CD14-positive monocyte (primary cell): Measurements from ENCODE around the gene FAM114A2. TPM values are rescaled to one million over a fixed set of nuclear protein-coding genes. Genes with fewer than 3 reads are reported as not detected.

Experiments
- DNase-seq, 3 donors: peaks; one replicate each; pipeline ENCODE4 v3.0.0-alpha.2; 2011 to 2022
- H2AFZ ChIP-seq: 2 replicates; pipeline ENCODE4 v1.6.0; 2012; ENCODE audit warnings: mild to moderate bottlenecking, low read depth, low read length, inconsistent platforms; ENCODE audit not compliant: insufficient read depth, poor library complexity, severe bottlenecking
- H3K27ac ChIP-seq, 2 donors: 1 replicate in 1 of 2; 2 replicates in 1 of 2; pipeline ENCODE4 v1.5.1; 2012 to 2013; ENCODE audit warnings: low read length in 2 of 2, control low read depth in 1 of 2, inconsistent platforms in 1 of 2, low read depth in 1 of 2, mild to moderate bottlenecking in 1 of 2
- H3K27me3 ChIP-seq, 2 donors: one replicate each; pipeline versions ENCODE4 v1.6.0 to v1.6.1; 2011 to 2013; ENCODE audit warnings: low read length in 2 of 2; ENCODE audit not compliant: control insufficient read depth in 2 of 2, insufficient read depth in 2 of 2
- H3K36me3 ChIP-seq, 2 donors: replicated peaks in 1 of 2; 1 replicate in 1 of 2; 2 replicates in 1 of 2; pipeline versions ENCODE4 v1.5.1 to v1.6.1; 2012 to 2013; ENCODE audit warnings: low read length in 2 of 2, control low read depth in 1 of 2, inconsistent platforms in 1 of 2, mild to moderate bottlenecking in 1 of 2; ENCODE audit not compliant: insufficient read depth in 2 of 2, control insufficient read depth in 1 of 2
- H3K4me1 ChIP-seq, 2 donors: 1 replicate in 1 of 2; 2 replicates in 1 of 2; pipeline versions ENCODE4 v1.5.1 to v1.6.1; 2012 to 2013; ENCODE audit warnings: low read length in 2 of 2, control low read depth in 1 of 2, inconsistent platforms in 1 of 2, mild to moderate bottlenecking in 1 of 2, moderate library complexity in 1 of 2; ENCODE audit not compliant: insufficient read depth in 2 of 2, control insufficient read depth in 1 of 2
- H3K4me2 ChIP-seq: replicated peaks from 2 replicates; pipeline ENCODE3; 2012; ENCODE audit warnings: low read length, moderate library complexity, mild to moderate bottlenecking; ENCODE audit not compliant: poor library complexity, severe bottlenecking; ENCODE audit errors: extremely low read depth
- H3K4me3 ChIP-seq, 3 experiments: fragments of 200-600 bp in 1 of 3; sonication (generic) in 1 of 3; replicated peaks in 1 of 3; 1 replicate in 2 of 3; 2 replicates in 1 of 3; pipeline ENCODE4 v1.5.1; 2011 to 2013; ENCODE audit warnings: low read length in 3 of 3, mild to moderate bottlenecking in 3 of 3, control low read depth in 2 of 3, low read depth in 2 of 3, inconsistent platforms in 1 of 3, moderate library complexity in 1 of 3
- H3K79me2 ChIP-seq: 2 replicates; pipeline ENCODE4 v1.6.0; 2012; ENCODE audit warnings: mild to moderate bottlenecking, control low read depth, inconsistent platforms, low read length, moderate library complexity; ENCODE audit not compliant: insufficient read depth
- H3K9ac ChIP-seq: 2 replicates; pipeline ENCODE4 v1.6.0; 2017; ENCODE audit warnings: low read length, mild to moderate bottlenecking; ENCODE audit not compliant: insufficient read depth, poor library complexity, severe bottlenecking
- H3K9me3 ChIP-seq, 2 donors: replicated peaks in 1 of 2; 1 replicate in 1 of 2; 2 replicates in 1 of 2; pipeline versions ENCODE4 v1.5.1 to v1.6.1; 2012 to 2013; ENCODE audit warnings: low read length in 2 of 2, control low read depth in 1 of 2; ENCODE audit not compliant: control insufficient read depth in 1 of 2, insufficient read depth in 1 of 2
- H4K20me1 ChIP-seq: 2 replicates; pipeline ENCODE4 v1.6.0; 2012; ENCODE audit warnings: mild to moderate bottlenecking, low read length, control low read depth, moderate library complexity; ENCODE audit not compliant: insufficient read depth
- H3K27ac Mint-ChIP-seq, 7 donors: one replicate each; pipeline ENCODE4 v1.8.0; 2020; ENCODE audit warnings: mild to moderate bottlenecking in 7 of 7, mixed read lengths in 7 of 7, moderate library complexity in 6 of 7, inconsistent platforms in 2 of 7
- H3K27me3 Mint-ChIP-seq, 3 donors: one replicate each; pipeline ENCODE4 v1.8.0; 2021 to 2022; ENCODE audit warnings: low read depth in 3 of 3, mild to moderate bottlenecking in 3 of 3, mixed read lengths in 3 of 3, moderate library complexity in 3 of 3, inconsistent platforms in 1 of 3
- H3K36me3 Mint-ChIP-seq, 2 donors: one replicate each; pipeline ENCODE4 v1.8.0; 2020; ENCODE audit warnings: mixed read lengths in 2 of 2, inconsistent platforms in 1 of 2, mild to moderate bottlenecking in 1 of 2
- H3K4me1 Mint-ChIP-seq: one replicate; pipeline ENCODE4 v1.8.0; 2020; ENCODE audit warnings: mild to moderate bottlenecking, mixed read lengths
- H3K4me3 Mint-ChIP-seq, 2 donors: one replicate each; pipeline ENCODE4 v1.8.0; 2020; ENCODE audit warnings: mild to moderate bottlenecking in 2 of 2, mixed read lengths in 2 of 2, moderate library complexity in 1 of 2
- H3K9me3 Mint-ChIP-seq, 7 donors: one replicate each; pipeline ENCODE4 v1.8.0; 2020 to 2022; ENCODE audit warnings: mixed read lengths in 7 of 7, mild to moderate bottlenecking in 6 of 7, moderate library complexity in 6 of 7, inconsistent platforms in 2 of 7
- WGBS: methylation state at CpG from one replicate; pipeline ENCODE4 v1.1.5; 2013; ENCODE audit warnings: missing lambda C conversion rate; ENCODE audit not compliant: insufficient coverage; 5-methylcytosine and 5-hydroxymethylcytosine counted together
- intact Hi-C, 2 donors: fragments of 100-400 bp; cut with micrococcal nuclease; formaldehyde crosslinking; loops; one replicate each; pipeline versions ENCODE4 v1.15.0 to v1.15.1; 2023
- polyA plus RNA-seq, 3 donors: library from polyadenylated mRNA; depleted of rRNA in 1 of 3; unstranded in 2 of 3; stranded (reverse) in 1 of 3; fragments of 300-500 nt in 2 of 3; fragments of >200 nt in 1 of 3; fragmentation: Illumina TruSeq in 2 of 3; gene quantifications; 1 replicate in 2 of 3; 2 replicates in 1 of 3; pipeline ENCODE4 v1.2.3, GENCODE V29; 2012 to 2021
- TF ChIP-seq, protein P1 (sequence below): fragments of 200-600 bp; IDR thresholded peaks from one replicate; pipeline ENCODE4 v1.8.0; 2022; ENCODE audit warnings: antibody characterized with exemption, mild to moderate bottlenecking

Gene FAM114A2
- polyA plus RNA-seq, 3 donors, result 6.7 to 18.4 (median 15.6) TPM

DNA sequence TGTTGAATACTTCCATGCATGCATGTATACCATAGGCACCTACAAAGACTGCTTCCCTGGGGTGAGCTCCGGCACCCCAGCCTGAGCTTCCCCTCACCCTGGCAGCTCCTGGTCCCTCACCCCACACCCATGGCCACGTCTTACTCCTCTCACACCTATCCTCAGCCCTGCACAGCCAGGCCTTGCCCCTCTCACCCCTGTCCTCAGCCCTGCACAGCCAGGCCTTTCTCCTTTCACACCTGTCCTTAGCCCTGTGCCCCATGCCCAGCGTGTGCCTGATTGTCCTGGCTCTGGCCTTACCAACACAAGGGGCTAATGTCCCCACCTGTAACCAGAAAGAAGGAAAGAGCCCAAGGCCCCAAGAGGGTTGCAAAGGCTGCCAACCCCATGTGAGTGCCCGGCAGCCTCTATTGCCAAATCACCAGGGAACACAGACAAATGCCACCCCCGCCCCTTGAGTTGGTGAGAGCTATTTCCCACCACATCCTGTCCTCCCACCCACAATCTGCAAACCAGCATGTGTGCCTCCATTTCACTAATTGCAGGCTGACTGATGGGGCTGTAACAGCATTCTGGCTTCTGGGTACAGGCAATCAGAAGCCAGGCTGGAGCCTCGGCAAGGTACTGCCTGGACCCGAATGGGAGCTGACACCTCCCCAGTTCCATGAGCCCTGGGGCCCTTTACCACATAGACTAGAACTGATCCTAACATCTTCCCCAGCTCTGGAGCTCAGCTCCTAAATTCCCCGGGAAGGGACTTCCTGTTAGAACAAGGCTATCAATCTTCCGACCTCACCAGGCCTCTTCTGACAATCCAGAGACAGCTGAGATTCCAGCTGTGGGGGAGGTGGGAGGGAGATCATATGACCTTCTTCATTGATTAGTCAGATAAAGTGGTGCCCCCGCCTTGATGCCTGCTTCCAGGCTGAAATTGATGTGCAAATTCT, 78.2 kb downstream of the FAM114A2 start:
- Mint-ChIP-seq H3K36me3 (no peaks in the 10 kb centered on the region), H3K27me3 (peaks cover 4 to 7% (median 6%) of the 10 kb centered on the region in 3 donors), H3K4me1 (no peaks in the 10 kb centered on the region), H3K27ac (peak overlapping the region in 1 of 7 donors; percentile 68), H3K9me3 (no peaks in the 10 kb centered on the region), H3K4me3 (no peak overlapping the region)
- H3K27ac ChIP-seq, result no peak overlapping the region
- no peak overlapping the region for H3K9ac ChIP-seq
- no peaks in the 10 kb centered on the region for H3K27me3 ChIP-seq
- intact Hi-C loops, result no loop called here
- no peaks in the 10 kb centered on the region for H4K20me1 ChIP-seq
- TF ChIP-seq, protein P1, sequence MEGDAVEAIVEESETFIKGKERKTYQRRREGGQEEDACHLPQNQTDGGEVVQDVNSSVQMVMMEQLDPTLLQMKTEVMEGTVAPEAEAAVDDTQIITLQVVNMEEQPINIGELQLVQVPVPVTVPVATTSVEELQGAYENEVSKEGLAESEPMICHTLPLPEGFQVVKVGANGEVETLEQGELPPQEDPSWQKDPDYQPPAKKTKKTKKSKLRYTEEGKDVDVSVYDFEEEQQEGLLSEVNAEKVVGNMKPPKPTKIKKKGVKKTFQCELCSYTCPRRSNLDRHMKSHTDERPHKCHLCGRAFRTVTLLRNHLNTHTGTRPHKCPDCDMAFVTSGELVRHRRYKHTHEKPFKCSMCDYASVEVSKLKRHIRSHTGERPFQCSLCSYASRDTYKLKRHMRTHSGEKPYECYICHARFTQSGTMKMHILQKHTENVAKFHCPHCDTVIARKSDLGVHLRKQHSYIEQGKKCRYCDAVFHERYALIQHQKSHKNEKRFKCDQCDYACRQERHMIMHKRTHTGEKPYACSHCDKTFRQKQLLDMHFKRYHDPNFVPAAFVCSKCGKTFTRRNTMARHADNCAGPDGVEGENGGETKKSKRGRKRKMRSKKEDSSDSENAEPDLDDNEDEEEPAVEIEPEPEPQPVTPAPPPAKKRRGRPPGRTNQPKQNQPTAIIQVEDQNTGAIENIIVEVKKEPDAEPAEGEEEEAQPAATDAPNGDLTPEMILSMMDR, result no peak
- WGBS, result 42% methylated on average over 9 of the region's 10 CpGs
- H3K4me3 ChIP-seq, result no peak overlapping the region
- no peak overlapping the region for H2AFZ ChIP-seq
- H3K79me2 ChIP-seq, result no peaks in the 10 kb centered on the region
- no peaks in the 10 kb centered on the region for H3K9me3 ChIP-seq
- no peak overlapping the region for H3K4me2 ChIP-seq
- DNase-seq, result no peak
- no peaks in the 10 kb centered on the region for H3K4me1 ChIP-seq
- H3K36me3 ChIP-seq, result no peaks in the 10 kb centered on the region

DNA sequence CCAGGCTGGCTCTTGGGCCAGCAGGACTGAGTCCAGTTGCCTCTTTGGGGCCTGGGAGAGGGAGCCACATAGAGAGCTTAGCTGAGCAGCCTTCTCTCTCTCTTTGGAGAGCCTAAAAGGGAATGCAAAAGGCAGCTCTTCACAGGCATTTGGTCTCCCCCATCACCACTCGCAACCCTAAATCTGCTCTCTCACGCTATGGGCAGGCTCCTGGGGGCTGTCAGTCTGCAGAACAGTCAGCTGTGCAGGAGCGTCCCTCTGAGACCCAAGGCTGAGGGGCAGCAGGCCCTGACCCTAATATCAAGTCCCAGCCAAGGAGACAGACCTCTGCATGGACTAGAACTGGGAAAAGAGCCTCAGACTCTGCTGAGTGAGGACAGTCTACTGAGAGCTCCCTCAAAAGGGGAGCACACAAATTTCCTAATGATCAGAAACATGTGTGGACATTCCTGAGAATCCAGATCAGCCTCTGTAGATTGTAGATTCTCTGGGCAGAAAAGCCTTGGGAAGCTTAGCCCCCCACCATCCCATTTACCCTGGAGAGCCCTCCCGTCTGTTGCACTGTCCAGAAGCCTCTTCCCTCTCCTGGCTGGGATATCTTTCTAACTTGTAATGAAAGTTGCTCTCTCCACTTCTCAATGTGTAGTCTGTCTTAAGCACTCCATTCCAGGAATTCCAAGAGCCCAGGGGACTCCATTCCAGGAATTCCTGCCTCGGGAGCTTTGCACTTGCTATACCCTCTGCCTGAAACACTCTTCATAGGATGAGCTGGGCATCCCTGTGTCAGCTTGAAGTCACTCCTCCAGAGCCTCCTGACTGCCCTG, 79.4 kb downstream of the FAM114A2 start:
- H3K27ac ChIP-seq, result no peak overlapping the region
- no peaks in the 10 kb centered on the region for H3K27me3 ChIP-seq
- no peaks in the 10 kb centered on the region for H3K4me1 ChIP-seq
- H3K4me2 ChIP-seq, result no peak overlapping the region
- no peak for DNase-seq
- TF ChIP-seq, protein P1, result no peak
- WGBS, result 90% methylated on average over 3 of the region's 5 CpGs
- no peaks in the 10 kb centered on the region for H3K4me1 Mint-ChIP-seq
- peak overlapping the region in 1 of 2 donors; percentile 46 for H3K4me3 Mint-ChIP-seq
- intact Hi-C loops, result no loop called here
- H3K27ac Mint-ChIP-seq, result peak overlapping the region in 1 of 7 donors; percentile 32
- no peak overlapping the region for H3K4me3 ChIP-seq
- no peak overlapping the region for H2AFZ ChIP-seq
- no peaks in the 10 kb centered on the region for H4K20me1 ChIP-seq
- H3K9ac ChIP-seq, result no peak overlapping the region
- H3K9me3 Mint-ChIP-seq, result no peaks in the 10 kb centered on the region
- no peaks in the 10 kb centered on the region for H3K79me2 ChIP-seq
- no peaks in the 10 kb centered on the region for H3K9me3 ChIP-seq
- H3K36me3 Mint-ChIP-seq, result no peaks in the 10 kb centered on the region
- H3K27me3 Mint-ChIP-seq, result peaks cover 4 to 9% (median 7%) of the 10 kb centered on the region in 3 donors
- no peaks in the 10 kb centered on the region for H3K36me3 ChIP-seq
